Measurements from ENCODE around the gene CRIP2.

CRIP2 gene

GRCh38 chr14:105465209-105466031 lies 9.2 kb upstream of the CRIP2 start:
- no peak for DNase-seq (ENCODE audit: low read depth)

GRCh38 chr14:105466531-105467248 lies 7.9 kb upstream of the CRIP2 start:
- no peak for DNase-seq (ENCODE audit: low read depth)

GRCh38 chr14:105467249-105467941 lies 7.2 kb upstream of the CRIP2 start:
- DNase-seq (ENCODE audit: low read depth): no peak

GRCh38 chr14:105467942-105468471 lies 6.6 kb upstream of the CRIP2 start:
- DNase-seq (ENCODE audit: low read depth): no peak

GRCh38 chr14:105468621-105469241 lies 5.9 kb upstream of the CRIP2 start:
- DNase-seq (ENCODE audit: low read depth): no peak

GRCh38 chr14:105469456-105470349 lies 4.9 kb upstream of the CRIP2 start:
- DNase-seq (ENCODE audit: low read depth): no peak

- no peak for DNase-seq (ENCODE audit: low read depth)
Observed at GRCh38 chr14:105470350-105471296, 4.0 kb upstream of the CRIP2 start.

GRCh38 chr14:105471297-105471821 lies 3.3 kb upstream of the CRIP2 start:
- no peak for DNase-seq (ENCODE audit: low read depth)

- DNase-seq (ENCODE audit: low read depth): no peak
Observed at GRCh38 chr14:105471823-105472485, 2.7 kb upstream of the CRIP2 start.

- no peak for DNase-seq (ENCODE audit: low read depth)
Observed at GRCh38 chr14:105472486-105472991, 2.1 kb upstream of the CRIP2 start.

GRCh38 chr14:105473033-105473676 lies 1.5 kb upstream of the CRIP2 start:
- DNase-seq (ENCODE audit: low read depth): no peak

GRCh38 chr14:105473677-105474482 lies 741 bp upstream of the CRIP2 start:
- DNase-seq (ENCODE audit: low read depth): no peak

- no peak for DNase-seq (ENCODE audit: low read depth)
Observed at GRCh38 chr14:105475269-105476096, 862 bp downstream of the CRIP2 start.

GRCh38 chr14:105476097-105476830 lies 1.6 kb downstream of the CRIP2 start:
- no peak for DNase-seq (ENCODE audit: low read depth)

- no peak for DNase-seq (ENCODE audit: low read depth)
Observed at GRCh38 chr14:105476831-105477659, 2.4 kb downstream of the CRIP2 start.
